ENCODE results near the gene ANKS1A.
"Not testable (repeated sequence)": the region's sequence is repeated elsewhere in the genome, so short reads cannot be mapped to it uniquely, and the experiment has no call there.

The ANKS1A gene

DNA sequence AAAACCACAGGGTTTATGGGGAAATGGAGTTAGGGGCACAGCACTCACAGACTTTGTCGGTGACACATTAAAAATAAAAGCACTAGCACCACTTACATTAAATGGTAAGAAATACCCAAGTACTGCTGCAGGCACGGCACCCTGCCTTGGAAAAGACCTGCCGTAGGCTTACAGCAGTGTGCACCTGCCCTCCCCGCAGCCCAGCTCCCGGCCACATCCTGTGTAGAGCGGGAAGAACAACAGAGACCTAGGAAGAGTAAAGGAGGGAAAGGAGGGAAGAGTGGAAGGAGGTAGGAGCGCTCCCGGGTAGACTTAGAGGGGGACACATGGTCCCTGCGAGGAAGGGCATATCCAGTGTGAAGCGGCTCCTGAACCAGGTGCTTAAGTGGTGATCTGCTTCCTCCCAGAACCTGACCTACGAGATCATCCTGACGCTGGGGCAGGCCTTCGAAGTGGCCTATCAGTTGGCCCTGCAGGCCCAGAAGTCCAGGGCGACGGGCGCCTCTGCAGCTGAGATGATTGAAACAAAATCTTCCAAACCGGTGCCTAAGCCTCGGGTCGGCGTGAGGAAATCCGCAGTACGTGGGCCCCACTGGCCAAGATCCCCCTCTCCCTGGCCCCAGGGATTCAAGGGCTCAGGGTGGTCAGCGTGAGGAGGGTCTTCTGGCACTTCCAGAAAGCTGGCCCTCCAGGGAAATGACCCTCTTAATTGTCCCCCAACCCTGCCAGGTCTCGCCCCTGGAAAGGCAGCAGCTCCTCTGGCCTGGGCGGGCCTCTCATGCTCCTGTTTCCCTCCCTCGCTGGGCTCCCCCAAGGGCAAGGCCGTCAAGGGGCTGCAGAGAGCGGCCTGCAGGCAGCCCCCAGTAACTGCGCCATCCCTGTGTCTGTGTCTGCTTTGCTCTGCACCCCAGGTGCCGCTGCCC lies 196.6 kb downstream of the ANKS1A start:
- no peak for DNase-seq (ENCODE audit: low read depth)

GRCh38 chr6:35086282-35086632 lies 197.2 kb downstream of the ANKS1A start:
- no peak for DNase-seq (ENCODE audit: low read depth)

DNA sequence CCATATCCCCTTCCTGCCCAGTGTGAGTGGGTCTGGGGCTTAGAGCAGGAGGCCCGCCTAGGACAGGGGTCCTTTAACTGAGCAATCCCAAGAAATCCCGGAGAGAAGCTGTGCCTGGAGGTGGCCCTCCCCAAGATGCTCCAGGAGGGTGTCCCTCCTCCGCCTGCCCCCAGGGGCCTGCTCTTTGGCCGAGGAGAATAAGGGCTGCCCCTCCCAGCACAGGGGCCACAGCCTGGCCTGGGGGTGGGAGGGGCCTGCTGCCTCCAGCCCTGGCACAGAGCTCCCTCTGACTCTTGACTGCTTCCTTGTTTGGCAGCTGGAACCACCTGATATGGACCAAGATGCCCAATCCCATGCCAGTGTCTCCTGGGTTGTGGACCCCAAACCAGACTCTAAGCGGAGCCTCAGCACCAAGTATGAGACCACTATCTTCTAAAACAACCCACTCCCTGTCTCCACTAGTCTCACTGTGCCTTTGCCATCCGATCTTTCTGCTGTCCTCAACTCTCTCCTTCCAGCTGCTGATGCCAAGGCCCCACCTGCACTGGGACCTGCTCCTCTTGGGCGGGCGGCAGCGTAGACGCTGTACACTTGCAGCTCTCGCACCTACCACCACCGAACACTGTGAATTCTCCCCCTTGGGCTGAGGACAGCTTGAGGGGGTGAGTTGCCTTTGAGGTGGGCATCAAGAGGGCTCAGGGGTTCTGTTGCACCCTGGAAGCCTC lies 197.7 kb downstream of the ANKS1A start:
- no peak for DNase-seq (ENCODE audit: low read depth)

- DNase-seq (ENCODE audit: low read depth): no peak
Observed at GRCh38 chr6:35087361-35088280, 198.6 kb downstream of the ANKS1A start.

GRCh38 chr6:35088281-35089215 lies 199.5 kb downstream of the ANKS1A start:
- no peak for DNase-seq (ENCODE audit: low read depth)

GRCh38 chr6:35089216-35089934 lies 200.3 kb downstream of the ANKS1A start:
- DNase-seq (ENCODE audit: low read depth): no peak

DNA sequence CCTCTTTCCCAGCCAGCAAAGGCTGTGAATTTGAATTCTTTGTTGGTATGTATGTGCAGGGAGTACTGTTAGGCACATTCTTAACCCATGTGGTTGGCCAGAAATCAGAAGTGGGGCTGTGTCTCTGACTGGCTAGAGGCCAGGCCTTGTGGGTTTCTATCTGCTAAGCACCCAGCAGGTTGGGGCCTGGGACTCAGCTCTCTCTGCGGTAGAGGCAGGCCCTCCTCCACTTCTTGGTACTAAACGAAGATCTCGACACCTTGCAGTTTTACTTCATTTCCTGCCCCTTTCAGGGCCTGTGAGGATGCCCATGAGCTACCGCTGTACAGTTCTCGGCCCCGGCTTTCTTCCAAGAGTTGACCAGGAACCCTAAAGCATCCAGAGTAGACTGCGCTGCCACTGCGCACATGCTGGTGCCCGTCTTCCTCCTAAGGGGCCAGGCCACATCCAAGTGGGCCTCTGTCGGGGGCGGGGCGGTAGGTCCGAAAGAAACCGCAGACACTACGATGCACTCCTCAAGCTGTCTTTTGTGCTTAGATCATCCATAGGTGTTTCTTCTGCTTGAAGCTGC lies 201.0 kb downstream of the ANKS1A start:
- DNase-seq (ENCODE audit: low read depth): peak; percentile 50

- no peak for DNase-seq (ENCODE audit: low read depth)
Observed at GRCh38 chr6:35090734-35091133, 201.7 kb downstream of the ANKS1A start.

- DNase-seq (ENCODE audit: low read depth): peak; percentile 30
Observed at GRCh38 chr6:35091346-35092083, 202.5 kb downstream of the ANKS1A start.

DNA sequence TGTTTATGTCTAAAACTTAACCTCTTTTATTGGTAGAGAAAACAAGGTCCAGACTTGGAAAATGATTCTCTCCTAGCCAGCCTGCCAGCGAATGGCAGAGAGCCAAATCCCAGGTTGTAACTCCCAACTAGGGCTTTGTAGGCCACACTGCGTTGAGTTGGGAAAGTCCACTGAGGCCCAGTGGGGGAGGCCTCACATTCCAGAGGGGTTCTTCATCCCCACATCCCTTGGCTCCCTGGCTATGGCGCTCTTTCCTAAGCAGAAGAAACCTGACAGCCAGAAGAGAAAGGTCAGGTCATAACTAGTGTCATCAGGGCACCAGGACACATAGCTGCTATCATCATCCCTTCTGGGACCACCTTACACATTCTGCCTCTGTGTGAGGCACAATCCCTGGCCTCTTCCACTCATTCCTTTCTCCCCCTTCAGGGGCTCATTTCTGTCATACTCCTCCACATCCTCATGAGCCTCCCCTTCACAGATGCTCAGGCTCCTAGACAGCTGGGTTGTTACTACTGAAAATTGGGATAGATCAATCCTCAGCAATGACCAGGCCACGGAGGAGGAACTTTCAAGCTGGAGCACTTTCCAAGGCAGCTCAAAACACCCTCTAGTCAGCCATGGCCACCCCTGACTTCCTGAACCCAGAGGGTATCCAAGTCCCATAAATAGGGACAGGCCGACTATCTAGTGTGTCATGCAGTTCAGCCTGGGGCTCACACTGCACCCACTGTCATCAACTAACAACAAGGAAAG lies 203.5 kb downstream of the ANKS1A start:
- peak; percentile 89 for DNase-seq (ENCODE audit: low read depth)

DNA sequence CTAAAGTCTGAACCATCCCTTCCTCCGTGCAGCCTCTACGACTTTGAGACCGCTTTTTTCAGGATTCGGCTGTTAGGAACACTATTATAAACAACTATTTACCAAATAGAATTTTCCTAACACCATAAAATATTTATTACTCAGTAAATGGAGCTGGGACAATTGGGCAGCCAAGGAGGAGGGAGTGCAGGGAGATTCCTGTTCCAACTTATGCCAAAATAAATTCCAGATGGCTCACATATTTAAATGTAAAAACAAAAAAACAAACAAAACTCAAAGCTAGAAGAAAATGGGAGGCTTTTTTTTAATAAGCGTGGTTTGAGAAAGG lies 204.0 kb downstream of the ANKS1A start:
- no peak for DNase-seq (ENCODE audit: low read depth)

DNA sequence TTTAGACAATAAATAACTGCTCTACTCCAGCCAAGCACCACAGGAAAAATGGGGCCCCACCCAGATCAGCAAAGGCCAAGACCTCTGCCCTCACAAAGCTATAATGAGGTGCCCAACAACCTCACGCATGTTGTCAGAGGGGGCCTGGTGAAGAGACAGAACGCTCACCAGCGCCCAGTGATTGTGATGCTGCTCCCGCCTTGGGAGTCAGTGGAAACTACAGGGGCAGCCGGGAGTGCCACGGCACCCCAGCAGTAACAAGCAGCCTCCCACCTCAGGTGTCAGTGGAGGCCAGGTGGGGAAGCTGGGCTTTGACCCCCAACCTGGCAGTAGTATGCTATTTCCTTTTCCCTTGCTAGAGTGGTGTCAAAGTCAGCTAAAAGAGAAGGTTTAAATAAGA lies 204.7 kb downstream of the ANKS1A start:
- no peak for DNase-seq (ENCODE audit: low read depth)

DNA sequence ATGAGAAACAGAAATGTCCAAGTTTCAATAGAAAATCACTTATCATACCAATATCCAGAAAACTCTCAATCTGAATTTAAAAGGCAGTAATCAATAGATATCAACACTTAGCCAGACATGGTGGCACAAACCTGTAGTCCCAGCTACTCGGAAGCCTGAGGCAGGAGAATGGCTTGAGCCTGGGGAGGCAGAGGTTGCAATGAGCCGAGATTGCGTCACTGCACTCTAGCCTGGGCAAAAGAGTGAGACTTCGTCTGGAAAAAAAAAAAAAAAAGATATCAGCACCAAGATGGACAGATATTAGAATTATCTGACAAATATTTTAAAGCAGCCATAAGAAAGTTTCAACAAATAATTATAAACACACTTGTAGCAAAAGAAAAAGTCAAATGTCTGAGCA lies 205.1 kb downstream of the ANKS1A start:
- DNase-seq (ENCODE audit: low read depth): no peak

DNA sequence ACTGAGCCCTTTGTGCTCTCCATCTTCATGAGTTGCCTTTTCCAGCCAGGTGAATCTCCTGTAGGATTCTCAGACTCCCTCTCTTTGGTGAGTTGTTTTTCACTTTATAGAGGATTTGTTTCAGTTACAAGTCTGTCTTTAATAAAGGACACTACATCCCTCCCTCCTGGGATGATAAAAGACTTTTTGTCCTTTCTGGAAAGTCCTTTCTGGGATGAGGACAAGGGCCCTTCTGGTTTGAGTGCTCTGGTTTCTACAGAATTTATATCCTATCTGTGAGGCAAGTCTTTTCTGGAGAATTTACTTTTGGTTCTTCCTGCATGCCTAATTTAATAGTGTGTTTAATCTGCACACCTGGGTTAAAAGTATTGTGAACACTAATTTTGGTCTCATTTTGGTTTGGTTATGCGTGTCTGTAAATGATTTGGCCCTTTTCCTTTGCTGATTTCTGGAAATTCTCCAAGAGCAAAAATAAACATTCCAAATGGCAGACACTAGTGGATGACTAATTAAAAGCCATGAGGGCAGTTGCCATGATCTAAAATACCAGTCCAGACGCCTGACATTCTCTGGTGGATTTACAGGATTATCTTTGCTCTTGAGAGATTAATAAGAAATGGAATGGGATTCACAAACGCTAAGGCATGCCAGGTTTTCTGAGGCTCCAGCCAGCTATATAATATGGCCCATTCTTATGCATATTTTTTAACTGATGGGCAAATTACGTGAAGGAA lies 207.2 kb downstream of the ANKS1A start:
- peak; percentile 83 for DNase-seq (ENCODE audit: low read depth)

GRCh38 chr6:35099116-35099515 lies 210.1 kb downstream of the ANKS1A start:
- no peak for DNase-seq (ENCODE audit: low read depth)

DNA sequence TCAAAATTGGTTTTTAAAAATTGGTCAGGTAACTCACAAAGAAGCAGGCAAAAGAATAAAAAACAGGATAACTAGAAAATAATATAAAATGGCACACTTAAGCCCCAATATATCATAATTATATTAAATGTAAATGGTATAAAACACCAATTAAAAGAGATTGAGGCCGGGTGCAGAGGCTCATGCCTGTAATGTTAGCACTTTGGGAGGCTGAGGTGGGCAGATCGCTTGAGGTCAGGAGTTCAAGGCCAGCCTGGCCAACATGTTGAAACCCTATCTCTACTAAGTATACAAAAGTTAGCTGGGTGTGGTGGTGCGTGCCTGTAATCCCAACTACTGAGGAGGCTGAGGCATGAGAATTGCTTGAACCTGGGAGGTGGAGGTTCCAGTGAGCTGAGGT lies 216.0 kb downstream of the ANKS1A start:
- no peak for DNase-seq (ENCODE audit: low read depth)

DNA sequence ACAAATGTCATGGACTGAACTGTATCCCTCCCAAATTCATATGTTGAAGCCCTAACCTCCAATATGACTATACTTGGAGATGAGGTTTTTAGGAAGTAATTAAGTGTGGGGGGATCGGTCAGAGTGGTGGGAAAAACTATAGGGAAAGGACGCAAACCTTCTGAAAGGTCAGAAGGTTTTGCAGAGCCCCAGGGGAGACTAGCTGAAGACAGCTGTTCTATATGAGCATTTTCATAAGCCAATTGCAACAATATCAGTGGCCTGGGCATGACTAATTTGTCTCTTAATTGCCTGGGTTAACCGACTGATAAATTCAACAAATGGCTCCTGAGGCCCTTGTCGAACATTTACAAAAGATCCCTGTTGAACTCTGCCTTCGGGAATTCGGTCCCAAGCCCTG lies 217.0 kb downstream of the ANKS1A start:
- DNase-seq (ENCODE audit: low read depth): not testable (repeated sequence)

DNA sequence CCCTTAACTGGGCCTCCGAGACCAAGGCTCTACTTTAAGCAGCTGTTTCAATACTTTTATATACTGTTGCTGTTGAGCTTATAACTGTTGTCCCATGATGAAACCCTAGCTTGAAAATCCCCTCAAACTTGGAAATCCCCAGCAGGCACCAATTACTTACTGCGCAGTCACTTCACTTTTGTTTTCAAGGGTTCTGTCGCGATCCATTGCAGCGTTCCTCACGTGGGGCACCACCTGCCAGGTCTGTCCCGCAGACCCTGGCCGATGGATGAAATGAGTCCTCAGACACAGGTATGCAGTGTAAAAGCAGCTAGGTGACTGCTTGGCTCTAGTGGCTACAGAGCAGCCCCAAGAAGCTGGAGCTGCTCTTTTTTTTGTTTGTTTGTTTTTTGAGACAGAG lies 218.2 kb downstream of the ANKS1A start:
- DNase-seq (ENCODE audit: low read depth): not testable (repeated sequence)
